Measurements from ENCODE around the gene LRRFIP1.

The LRRFIP1 gene

GRCh38 chr2:237732790-237733381, 105.5 kb downstream of the LRRFIP1 start:
- H3K27me3 ChIP-seq (ENCODE audit: control insufficient read depth, insufficient read depth, low read length) = no peaks in the 10 kb centered on the region
- peaks cover 31% of the 10 kb centered on the region for H3K36me3 ChIP-seq (ENCODE audit: insufficient read depth, low read length)
- no peaks in the 10 kb centered on the region for H3K9me3 ChIP-seq (replicated peaks; ENCODE audit: low read length)
- no peak overlapping the region for H3K9ac ChIP-seq (ENCODE audit: low read depth, low read length)
- no peak overlapping the region for H3K4me3 ChIP-seq (ENCODE audit: low read length)
- peaks cover 32% of the 10 kb centered on the region for H3K4me1 ChIP-seq (ENCODE audit: control insufficient read depth, insufficient read depth, low read length)
- H3K4me2 ChIP-seq (ENCODE audit: low read length) = peak overlapping the region; percentile 41

GRCh38 chr2:237733677-237734300, 106.4 kb downstream of the LRRFIP1 start:
- no peak overlapping the region for H3K9ac ChIP-seq (ENCODE audit: low read depth, low read length)
- peak overlapping the region; percentile 41 for H3K4me2 ChIP-seq (ENCODE audit: low read length)
- H3K27me3 ChIP-seq (ENCODE audit: control insufficient read depth, insufficient read depth, low read length) = no peaks in the 10 kb centered on the region
- H3K36me3 ChIP-seq (ENCODE audit: insufficient read depth, low read length) = peaks cover 40% of the 10 kb centered on the region
- no peak overlapping the region for H3K4me3 ChIP-seq (ENCODE audit: low read length)
- peaks cover 32% of the 10 kb centered on the region for H3K4me1 ChIP-seq (ENCODE audit: control insufficient read depth, insufficient read depth, low read length)
- H3K9me3 ChIP-seq (replicated peaks; ENCODE audit: low read length) = no peaks in the 10 kb centered on the region

GRCh38 chr2:237734905-237735623, 107.7 kb downstream of the LRRFIP1 start:
- Histone ChIP-seq H3K9ac (ENCODE audit: low read depth, low read length) (no peak overlapping the region), H3K4me3 (ENCODE audit: low read length) (no peak overlapping the region), H3K27me3 (ENCODE audit: control insufficient read depth, insufficient read depth, low read length) (no peaks in the 10 kb centered on the region), H3K9me3 (replicated peaks; ENCODE audit: low read length) (no peaks in the 10 kb centered on the region), H3K36me3 (ENCODE audit: insufficient read depth, low read length) (peaks cover 36% of the 10 kb centered on the region), H3K4me1 (ENCODE audit: control insufficient read depth, insufficient read depth, low read length) (peaks cover 32% of the 10 kb centered on the region), H3K4me2 (ENCODE audit: low read length) (no peak overlapping the region)

- Histone ChIP-seq H3K4me3 (ENCODE audit: low read length) (no peak overlapping the region), H3K9ac (ENCODE audit: low read depth, low read length) (no peak overlapping the region), H3K4me1 (ENCODE audit: control insufficient read depth, insufficient read depth, low read length) (peaks cover 32% of the 10 kb centered on the region), H3K4me2 (ENCODE audit: low read length) (no peak overlapping the region), H3K27me3 (ENCODE audit: control insufficient read depth, insufficient read depth, low read length) (no peaks in the 10 kb centered on the region), H3K36me3 (ENCODE audit: insufficient read depth, low read length) (peaks cover 36% of the 10 kb centered on the region), H3K9me3 (replicated peaks; ENCODE audit: low read length) (no peaks in the 10 kb centered on the region)
Measured at GRCh38 chr2:237735798-237736197, 108.4 kb downstream of the LRRFIP1 start.

GRCh38 chr2:237736783-237737182, 109.4 kb downstream of the LRRFIP1 start:
- Histone ChIP-seq H3K4me2 (ENCODE audit: low read length) (no peak overlapping the region), H3K36me3 (ENCODE audit: insufficient read depth, low read length) (peaks cover 36% of the 10 kb centered on the region), H3K4me3 (ENCODE audit: low read length) (no peak overlapping the region), H3K4me1 (ENCODE audit: control insufficient read depth, insufficient read depth, low read length) (peaks cover 22% of the 10 kb centered on the region), H3K9ac (ENCODE audit: low read depth, low read length) (no peak overlapping the region), H3K27me3 (ENCODE audit: control insufficient read depth, insufficient read depth, low read length) (no peaks in the 10 kb centered on the region), H3K9me3 (replicated peaks; ENCODE audit: low read length) (no peaks in the 10 kb centered on the region)

- H3K4me1 ChIP-seq (ENCODE audit: control insufficient read depth, insufficient read depth, low read length) = peaks cover 17% of the 10 kb centered on the region
- H3K27me3 ChIP-seq (ENCODE audit: control insufficient read depth, insufficient read depth, low read length) = no peaks in the 10 kb centered on the region
- no peaks in the 10 kb centered on the region for H3K9me3 ChIP-seq (replicated peaks; ENCODE audit: low read length)
- peaks cover 36% of the 10 kb centered on the region for H3K36me3 ChIP-seq (ENCODE audit: insufficient read depth, low read length)
- H3K4me3 ChIP-seq (ENCODE audit: low read length) = no peak overlapping the region
- no peak overlapping the region for H3K4me2 ChIP-seq (ENCODE audit: low read length)
- no peak overlapping the region for H3K9ac ChIP-seq (ENCODE audit: low read depth, low read length)
Measured at GRCh38 chr2:237737196-237737865, 109.9 kb downstream of the LRRFIP1 start.

GRCh38 chr2:237738255-237738654, 110.9 kb downstream of the LRRFIP1 start:
- Histone ChIP-seq H3K36me3 (ENCODE audit: insufficient read depth, low read length) (peaks cover 36% of the 10 kb centered on the region), H3K4me2 (ENCODE audit: low read length) (no peak overlapping the region), H3K9ac (ENCODE audit: low read depth, low read length) (no peak overlapping the region), H3K4me3 (ENCODE audit: low read length) (no peak overlapping the region), H3K9me3 (replicated peaks; ENCODE audit: low read length) (no peaks in the 10 kb centered on the region), H3K27me3 (ENCODE audit: control insufficient read depth, insufficient read depth, low read length) (no peaks in the 10 kb centered on the region), H3K4me1 (ENCODE audit: control insufficient read depth, insufficient read depth, low read length) (peaks cover 9% of the 10 kb centered on the region)

GRCh38 chr2:237739101-237739500, 111.7 kb downstream of the LRRFIP1 start:
- Histone ChIP-seq H3K9ac (ENCODE audit: low read depth, low read length) (no peak overlapping the region), H3K27me3 (ENCODE audit: control insufficient read depth, insufficient read depth, low read length) (no peaks in the 10 kb centered on the region), H3K36me3 (ENCODE audit: insufficient read depth, low read length) (peaks cover 36% of the 10 kb centered on the region), H3K4me2 (ENCODE audit: low read length) (no peak overlapping the region), H3K4me3 (ENCODE audit: low read length) (no peak overlapping the region), H3K9me3 (replicated peaks; ENCODE audit: low read length) (no peaks in the 10 kb centered on the region), H3K4me1 (ENCODE audit: control insufficient read depth, insufficient read depth, low read length) (peaks cover 10% of the 10 kb centered on the region)

- H3K36me3 ChIP-seq (ENCODE audit: insufficient read depth, low read length) = peaks cover 23% of the 10 kb centered on the region
- peaks cover 11% of the 10 kb centered on the region for H3K4me1 ChIP-seq (ENCODE audit: control insufficient read depth, insufficient read depth, low read length)
- no peaks in the 10 kb centered on the region for H3K27me3 ChIP-seq (ENCODE audit: control insufficient read depth, insufficient read depth, low read length)
- H3K9me3 ChIP-seq (replicated peaks; ENCODE audit: low read length) = no peaks in the 10 kb centered on the region
- H3K4me2 ChIP-seq (ENCODE audit: low read length) = no peak overlapping the region
- no peak overlapping the region for H3K4me3 ChIP-seq (ENCODE audit: low read length)
- no peak overlapping the region for H3K9ac ChIP-seq (ENCODE audit: low read depth, low read length)
Measured at GRCh38 chr2:237742191-237742590, 114.8 kb downstream of the LRRFIP1 start.

- H3K9me3 ChIP-seq (replicated peaks; ENCODE audit: low read length) = no peaks in the 10 kb centered on the region
- peaks cover 11% of the 10 kb centered on the region for H3K4me1 ChIP-seq (ENCODE audit: control insufficient read depth, insufficient read depth, low read length)
- H3K4me3 ChIP-seq (ENCODE audit: low read length) = no peak overlapping the region
- H3K9ac ChIP-seq (ENCODE audit: low read depth, low read length) = no peak overlapping the region
- peaks cover 19% of the 10 kb centered on the region for H3K36me3 ChIP-seq (ENCODE audit: insufficient read depth, low read length)
- H3K4me2 ChIP-seq (ENCODE audit: low read length) = no peak overlapping the region
- H3K27me3 ChIP-seq (ENCODE audit: control insufficient read depth, insufficient read depth, low read length) = no peaks in the 10 kb centered on the region
Measured at GRCh38 chr2:237742614-237743013, 115.2 kb downstream of the LRRFIP1 start.

GRCh38 chr2:237743024-237743423, 115.6 kb downstream of the LRRFIP1 start:
- Histone ChIP-seq H3K9ac (ENCODE audit: low read depth, low read length) (no peak overlapping the region), H3K27me3 (ENCODE audit: control insufficient read depth, insufficient read depth, low read length) (no peaks in the 10 kb centered on the region), H3K4me1 (ENCODE audit: control insufficient read depth, insufficient read depth, low read length) (peaks cover 11% of the 10 kb centered on the region), H3K4me2 (ENCODE audit: low read length) (no peak overlapping the region), H3K4me3 (ENCODE audit: low read length) (no peak overlapping the region), H3K9me3 (replicated peaks; ENCODE audit: low read length) (no peaks in the 10 kb centered on the region), H3K36me3 (ENCODE audit: insufficient read depth, low read length) (peaks cover 15% of the 10 kb centered on the region)

All from skeletal muscle satellite cell (primary cell).